Stomach smooth muscle (tissue), 2 donors: ENCODE measurements around the gene TNP1.

Experiments
- H3K27ac ChIP-seq: one replicate; pipeline ENCODE4 v1.7.0; 2013; ENCODE audit warnings: mild to moderate bottlenecking, low read length, inconsistent platforms
- H3K27me3 ChIP-seq, 2 donors: one replicate each; pipeline ENCODE4 v1.7.0; 2013; ENCODE audit warnings: low read length in 2 of 2; ENCODE audit not compliant: insufficient read depth in 2 of 2, control insufficient read depth in 1 of 2
- H3K36me3 ChIP-seq, 2 donors: one replicate each; pipeline ENCODE4 v1.7.0; 2013; ENCODE audit warnings: low read length in 2 of 2; ENCODE audit not compliant: control insufficient read depth in 2 of 2, insufficient read depth in 2 of 2
- H3K4me1 ChIP-seq: one replicate; pipeline ENCODE4 v1.7.0; 2013; ENCODE audit warnings: low read length; ENCODE audit not compliant: control insufficient read depth, insufficient read depth
- H3K4me3 ChIP-seq, 2 donors: one replicate each; pipeline ENCODE4 v1.7.0; 2013; ENCODE audit warnings: low read length in 2 of 2
- H3K9ac ChIP-seq, 2 donors: one replicate each; pipeline ENCODE4 v1.7.0; 2013; ENCODE audit warnings: low read length in 2 of 2, mild to moderate bottlenecking in 1 of 2
- H3K9me3 ChIP-seq, 2 donors: one replicate each; pipeline ENCODE4 v1.7.0; 2013; ENCODE audit warnings: low read length in 2 of 2; ENCODE audit not compliant: control insufficient read depth in 2 of 2
- donor health status: healthy.
- donor health status: Pancreatic carcinoma.

TNP1 gene

DNA sequence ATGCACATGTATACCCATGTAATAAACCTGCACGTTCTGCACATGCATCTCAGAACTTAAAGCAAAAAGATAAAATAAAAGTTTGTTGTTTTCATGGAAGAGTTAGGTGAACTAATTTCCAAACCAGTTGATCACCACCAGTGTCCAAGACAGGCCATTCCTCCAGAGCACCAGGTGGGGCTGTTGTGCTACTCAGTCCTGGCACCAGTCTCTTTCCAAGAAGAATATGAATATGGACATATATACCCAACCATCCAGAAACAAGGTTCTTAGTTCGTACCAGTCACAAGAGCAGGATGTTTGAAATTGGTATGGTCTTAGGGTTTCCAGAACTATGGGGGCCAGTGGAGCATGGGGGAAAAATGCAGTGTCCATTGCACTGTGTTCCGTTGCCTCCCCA, 17.2 kb upstream of the TNP1 start:
- no peak overlapping the region for H3K9ac ChIP-seq

DNA sequence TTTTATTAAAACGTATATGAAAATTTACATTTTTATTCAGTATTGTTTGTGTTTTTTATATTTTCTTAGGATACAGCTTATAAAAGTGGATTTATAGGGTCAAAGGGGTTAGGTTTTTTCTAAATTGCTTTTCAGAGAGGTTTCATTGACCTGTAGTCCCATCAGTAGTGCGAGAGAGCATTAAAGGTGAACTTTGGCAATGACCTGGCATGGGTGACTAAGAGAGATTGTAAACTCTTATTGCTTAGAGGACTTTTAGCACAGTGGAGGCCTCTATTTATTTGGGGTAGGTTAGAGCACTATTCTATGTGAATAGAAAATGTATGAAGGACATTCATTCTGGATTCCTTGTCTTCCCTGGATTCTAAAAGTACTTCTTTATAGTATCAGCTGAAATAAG, 16.0 kb upstream of the TNP1 start:
- H3K4me1 ChIP-seq = peaks cover 5% of the 10 kb centered on the region
- H3K9ac ChIP-seq = no peak overlapping the region
- no peak overlapping the region for H3K27ac ChIP-seq
- no peaks in the 10 kb centered on the region for H3K9me3 ChIP-seq
- H3K27me3 ChIP-seq = no peaks in the 10 kb centered on the region
- no peak overlapping the region for H3K4me3 ChIP-seq
- H3K36me3 ChIP-seq = no peaks in the 10 kb centered on the region

More for the DNA sequence above, 17.2 kb upstream of the TNP1 start:
- Histone ChIP-seq H3K27ac (no peak overlapping the region), H3K36me3 (no peaks in the 10 kb centered on the region), H3K27me3 (no peaks in the 10 kb centered on the region), H3K4me3 (no peak overlapping the region), H3K9me3 (no peaks in the 10 kb centered on the region), H3K4me1 (peaks cover 5% of the 10 kb centered on the region)

DNA sequence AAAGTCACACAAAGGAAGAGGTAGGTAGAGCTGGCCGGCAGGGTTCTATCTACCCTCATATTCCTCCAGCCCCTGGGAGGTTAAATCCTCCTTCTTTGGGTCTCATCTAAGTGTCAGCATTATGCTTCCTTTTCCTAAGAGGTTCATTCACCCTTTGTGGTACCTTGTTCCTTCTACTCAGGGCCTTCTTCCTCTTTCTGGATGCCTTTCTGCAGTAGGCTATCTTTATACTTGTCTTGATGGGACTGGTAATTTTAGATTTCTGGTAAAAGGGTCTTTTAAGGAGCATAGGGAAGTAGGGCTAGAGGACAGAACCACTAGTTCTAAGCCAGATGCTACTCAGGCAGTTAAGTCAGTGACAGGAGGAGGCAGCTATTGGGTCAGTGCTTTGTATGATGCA, 13.7 kb upstream of the TNP1 start:
- Histone ChIP-seq H3K36me3 (no peaks in the 10 kb centered on the region), H3K9ac (no peak overlapping the region), H3K27ac (no peak overlapping the region), H3K9me3 (no peaks in the 10 kb centered on the region), H3K4me1 (no peaks in the 10 kb centered on the region), H3K4me3 (no peak overlapping the region), H3K27me3 (no peaks in the 10 kb centered on the region)

DNA sequence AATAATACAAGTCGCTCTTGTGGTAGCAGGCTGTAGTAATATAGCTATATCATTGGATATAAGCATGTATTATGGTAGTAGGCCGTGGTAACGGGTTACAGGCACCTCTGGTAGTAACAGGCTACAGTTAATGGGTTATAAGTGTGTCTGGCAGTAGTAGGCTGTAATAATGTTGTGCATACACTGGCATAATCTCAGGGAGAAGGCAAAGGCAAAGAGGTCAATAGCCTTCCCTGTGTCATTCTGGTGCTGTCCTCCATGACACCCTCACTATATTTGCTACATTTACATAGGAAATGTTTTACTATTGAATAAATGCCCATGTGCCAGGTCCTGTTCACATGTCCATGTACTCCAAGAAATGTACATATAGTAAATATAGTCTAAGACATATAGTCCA, 12.8 kb upstream of the TNP1 start:
- no peaks in the 10 kb centered on the region for H3K9me3 ChIP-seq
- H3K36me3 ChIP-seq = no peaks in the 10 kb centered on the region
- no peaks in the 10 kb centered on the region for H3K27me3 ChIP-seq
- H3K27ac ChIP-seq = no peak overlapping the region
- H3K4me1 ChIP-seq = no peaks in the 10 kb centered on the region
- no peak overlapping the region for H3K4me3 ChIP-seq
- no peak overlapping the region for H3K9ac ChIP-seq

DNA sequence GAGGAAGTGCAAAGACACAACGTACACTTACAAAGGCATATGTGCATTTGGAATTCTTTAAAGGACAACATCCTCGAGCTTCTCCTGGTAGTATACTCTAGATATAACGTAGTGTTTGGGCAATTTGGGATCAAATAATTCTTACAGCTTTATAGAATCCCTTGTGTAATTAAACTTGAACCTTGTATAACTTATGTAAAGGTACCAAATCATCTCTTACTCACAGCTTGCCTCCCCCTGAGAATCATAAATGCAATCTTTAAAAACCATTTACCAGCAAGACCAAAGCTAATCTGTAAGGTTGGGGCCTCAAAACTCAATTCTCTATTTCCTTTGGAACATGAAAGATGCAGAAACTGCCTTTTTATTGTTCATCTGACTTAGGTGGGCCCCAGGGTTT, 12.2 kb upstream of the TNP1 start:
- no peaks in the 10 kb centered on the region for H3K27me3 ChIP-seq
- no peak overlapping the region for H3K27ac ChIP-seq
- H3K9me3 ChIP-seq = no peaks in the 10 kb centered on the region
- H3K4me1 ChIP-seq = no peaks in the 10 kb centered on the region
- no peaks in the 10 kb centered on the region for H3K36me3 ChIP-seq
- no peak overlapping the region for H3K4me3 ChIP-seq
- H3K9ac ChIP-seq = no peak overlapping the region

DNA sequence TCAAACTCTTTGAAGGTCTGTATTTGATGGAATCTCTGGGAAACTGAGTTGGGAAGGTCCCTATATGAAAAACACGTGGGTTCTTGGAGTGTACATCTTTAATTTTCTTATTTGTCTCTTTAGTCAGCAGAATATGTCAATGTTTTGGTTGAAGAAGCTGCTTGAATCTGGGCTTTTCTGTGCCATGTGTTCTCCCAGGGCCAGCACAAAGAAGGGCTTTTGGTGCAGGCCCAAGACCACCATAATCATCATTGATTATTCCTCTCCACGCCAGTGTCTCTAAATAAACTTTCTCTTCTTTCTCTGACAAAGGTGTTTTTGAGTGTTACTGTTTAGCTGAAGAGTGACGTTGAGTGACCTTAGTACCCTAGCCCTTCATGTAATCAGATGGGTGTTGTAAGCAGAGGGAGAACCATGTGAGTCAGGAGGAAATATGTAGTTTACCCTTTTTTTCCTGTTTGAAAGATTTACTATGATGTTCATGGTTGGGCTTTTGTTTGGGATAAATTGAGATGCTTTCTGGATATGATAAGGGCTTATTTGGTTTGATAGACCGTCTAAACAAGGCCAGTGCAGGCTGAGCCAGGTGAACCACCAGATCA, 11.6 kb upstream of the TNP1 start:
- Histone ChIP-seq H3K9me3 (no peaks in the 10 kb centered on the region), H3K36me3 (no peaks in the 10 kb centered on the region), H3K27me3 (no peaks in the 10 kb centered on the region), H3K9ac (no peak overlapping the region), H3K27ac (no peak overlapping the region), H3K4me1 (no peaks in the 10 kb centered on the region), H3K4me3 (no peak overlapping the region)

DNA sequence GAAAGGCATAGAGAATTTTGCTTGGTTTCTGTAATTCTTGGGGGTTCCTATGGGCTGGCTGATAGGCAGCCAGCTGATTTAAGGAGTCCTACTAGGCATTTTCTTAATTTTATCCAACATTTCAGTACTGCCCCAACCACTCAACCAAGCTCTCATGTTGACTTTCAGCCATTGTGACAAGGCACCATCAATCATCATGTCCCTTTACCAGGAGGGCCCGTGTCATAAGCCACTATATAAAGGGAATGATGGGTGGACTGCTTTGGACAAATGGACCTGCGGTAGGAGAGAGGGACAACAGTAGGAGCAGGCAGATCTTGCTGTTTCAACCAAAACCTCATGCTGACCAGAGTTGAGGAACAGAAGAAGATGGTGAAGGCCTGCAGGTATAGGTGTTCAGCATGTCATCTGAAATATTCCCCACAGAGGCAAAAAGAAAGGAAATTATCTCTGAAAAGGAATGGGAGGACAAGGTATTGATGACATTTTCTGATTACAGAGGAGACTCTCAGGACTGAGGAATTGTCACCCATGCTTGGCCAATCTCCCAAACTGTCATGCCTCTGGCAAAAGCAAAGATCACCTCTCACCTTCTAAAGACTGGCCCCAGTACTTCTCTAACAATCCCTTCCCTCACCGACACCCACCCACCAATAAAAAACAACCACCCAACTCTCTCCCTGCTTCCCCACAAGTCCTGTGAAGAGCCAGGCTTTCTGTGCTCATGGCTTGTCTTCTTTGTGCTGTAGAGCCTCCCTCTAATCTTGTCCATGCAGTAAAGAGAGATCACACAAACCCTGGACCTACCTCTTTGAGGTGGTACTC, 10.9 kb upstream of the TNP1 start:
- H3K27ac ChIP-seq = no peak overlapping the region
- no peaks in the 10 kb centered on the region for H3K9me3 ChIP-seq
- H3K27me3 ChIP-seq = no peaks in the 10 kb centered on the region
- H3K4me1 ChIP-seq = no peaks in the 10 kb centered on the region
- no peaks in the 10 kb centered on the region for H3K36me3 ChIP-seq
- no peak overlapping the region for H3K9ac ChIP-seq
- no peak overlapping the region for H3K4me3 ChIP-seq

DNA sequence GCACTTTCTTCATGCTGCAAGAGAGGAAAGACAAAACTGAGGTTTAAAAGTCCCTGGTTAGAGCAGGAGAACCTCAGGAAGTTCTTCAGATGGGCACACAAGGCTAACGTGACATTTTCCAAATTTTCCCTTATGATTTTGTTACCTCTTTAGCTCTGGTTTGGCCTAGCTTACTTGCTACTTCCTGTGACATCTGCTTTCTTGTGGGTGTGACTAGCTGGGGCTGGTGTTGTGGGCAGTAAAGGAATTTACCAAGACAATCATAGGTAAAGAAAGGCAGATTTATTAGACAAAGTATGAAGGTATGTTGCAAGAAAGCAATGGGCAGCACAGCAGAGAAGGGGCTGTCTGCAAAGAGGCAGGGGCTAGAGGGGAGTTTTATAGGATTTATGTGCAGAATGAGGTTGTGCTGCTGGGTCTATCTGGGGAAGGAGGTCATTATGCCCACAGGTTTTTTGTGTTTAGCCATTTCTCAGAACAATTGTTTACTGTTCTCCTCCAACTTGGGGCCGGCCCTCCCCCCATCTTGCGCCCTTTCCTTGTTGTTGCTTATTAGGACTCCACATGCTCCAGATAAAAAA, 6.7 kb upstream of the TNP1 start:
- H3K36me3 ChIP-seq = no peaks in the 10 kb centered on the region
- no peak overlapping the region for H3K4me3 ChIP-seq
- no peak overlapping the region for H3K27ac ChIP-seq
- peaks cover 3% of the 10 kb centered on the region for H3K4me1 ChIP-seq
- no peak overlapping the region for H3K9ac ChIP-seq
- no peaks in the 10 kb centered on the region for H3K9me3 ChIP-seq
- H3K27me3 ChIP-seq = no peaks in the 10 kb centered on the region

DNA sequence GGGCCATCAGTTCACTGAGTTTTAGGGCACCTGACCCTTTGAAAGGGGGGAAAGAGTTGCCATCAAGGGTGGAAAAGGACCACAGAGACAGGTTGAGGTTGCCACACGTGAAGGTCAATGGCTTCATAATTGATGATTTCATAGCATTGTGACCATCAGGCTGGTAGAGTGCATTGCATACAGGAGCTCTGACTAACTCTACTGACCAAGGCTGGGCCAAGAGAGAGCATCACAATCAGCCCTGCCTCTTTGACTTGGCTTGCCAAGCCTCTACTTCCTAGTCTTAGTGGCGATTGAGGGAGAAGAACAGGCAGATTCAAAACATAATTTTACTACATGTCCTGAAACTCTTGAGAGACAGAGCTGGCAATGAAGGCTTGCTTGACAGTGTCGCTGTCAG, 5.8 kb upstream of the TNP1 start:
- no peak overlapping the region for H3K9ac ChIP-seq
- no peak overlapping the region for H3K4me3 ChIP-seq
- H3K4me1 ChIP-seq = peaks cover 3% of the 10 kb centered on the region
- no peak overlapping the region for H3K27ac ChIP-seq
- H3K36me3 ChIP-seq = no peaks in the 10 kb centered on the region
- no peaks in the 10 kb centered on the region for H3K27me3 ChIP-seq
- no peaks in the 10 kb centered on the region for H3K9me3 ChIP-seq

DNA sequence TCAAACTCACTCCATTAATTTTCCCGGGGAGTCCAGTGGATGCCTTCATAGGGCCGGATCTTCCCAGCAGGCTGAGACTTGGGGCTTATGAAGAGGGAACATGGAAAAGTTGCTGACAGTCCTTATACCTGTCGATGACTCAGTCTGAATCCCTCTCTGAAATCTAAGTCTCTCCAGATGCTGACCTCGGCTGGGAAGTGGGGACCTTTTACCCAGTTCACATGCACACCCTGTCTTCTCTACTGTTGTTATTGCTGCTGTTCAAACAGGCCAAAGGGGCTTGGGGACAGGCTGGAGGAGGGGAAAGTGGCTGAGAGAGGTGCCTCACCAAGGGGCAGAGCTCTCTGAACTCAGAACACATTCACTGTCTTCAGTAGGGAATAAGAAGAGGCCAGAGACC, 4.1 kb upstream of the TNP1 start:
- Histone ChIP-seq H3K9ac (no peak overlapping the region), H3K4me1 (peaks cover 3% of the 10 kb centered on the region), H3K4me3 (no peak overlapping the region), H3K27ac (no peak overlapping the region), H3K36me3 (no peaks in the 10 kb centered on the region), H3K27me3 (no peaks in the 10 kb centered on the region), H3K9me3 (no peaks in the 10 kb centered on the region)
